ENCODE data around the gene TBCC.
"Not testable (repeated sequence)": the region's sequence is repeated elsewhere in the genome, so short reads cannot be mapped to it uniquely, and the experiment has no call there.

The TBCC gene

GRCh38 chr6:42727627-42728026 is 18.3 kb downstream of the TBCC start:
- no peak for DNase-seq

DNA sequence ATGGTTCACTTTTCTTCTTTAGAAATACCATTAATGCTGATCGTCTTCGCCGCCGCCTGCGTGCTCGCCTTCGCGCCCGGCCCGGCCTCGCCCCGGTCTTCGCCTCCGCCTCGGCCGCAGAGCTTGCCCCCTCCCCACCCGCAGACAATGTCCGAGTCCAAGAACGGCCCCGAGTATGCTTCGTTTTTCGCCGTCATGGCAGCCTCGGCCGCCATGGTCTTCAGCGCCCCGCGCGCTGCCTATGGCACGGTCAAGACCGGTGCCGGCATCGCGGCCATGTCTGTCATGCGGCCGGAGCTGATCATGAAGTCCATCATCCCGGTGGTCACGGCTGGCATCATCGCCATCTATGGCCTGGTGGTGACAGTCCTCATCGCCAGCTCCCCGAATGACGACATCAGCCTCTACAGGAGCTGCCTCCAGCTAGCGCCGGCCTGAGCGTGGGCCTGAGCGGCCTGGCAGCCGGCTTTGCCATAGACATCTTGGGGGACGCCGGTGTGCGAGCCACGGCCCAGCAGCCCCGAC is 18.8 kb downstream of the TBCC start:
- no peak for DNase-seq

GRCh38 chr6:42726485-42727086 is 19.3 kb downstream of the TBCC start:
- peak; percentile 83 to 86 for DNase-seq

DNA sequence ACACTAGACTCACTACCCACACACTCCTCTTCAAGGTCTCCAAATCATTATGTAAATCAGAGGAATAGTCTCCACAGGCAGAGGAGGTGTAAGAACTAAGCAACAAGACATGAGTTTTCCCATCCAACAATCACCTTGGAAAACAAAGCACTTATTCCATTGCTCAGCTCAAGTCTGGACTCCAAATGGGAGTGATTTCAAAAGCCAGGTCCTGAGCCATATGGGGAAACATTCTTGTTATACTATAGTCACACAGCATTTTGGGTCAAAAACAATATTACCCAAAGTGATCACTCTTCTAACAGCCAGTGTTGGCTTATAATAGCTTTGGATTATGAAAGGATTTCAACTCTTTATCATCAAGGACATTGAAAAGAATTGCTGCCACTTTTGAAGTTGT is 19.9 kb downstream of the TBCC start:
- DNase-seq = peak in 1 of 2 donors; percentile 8

DNA sequence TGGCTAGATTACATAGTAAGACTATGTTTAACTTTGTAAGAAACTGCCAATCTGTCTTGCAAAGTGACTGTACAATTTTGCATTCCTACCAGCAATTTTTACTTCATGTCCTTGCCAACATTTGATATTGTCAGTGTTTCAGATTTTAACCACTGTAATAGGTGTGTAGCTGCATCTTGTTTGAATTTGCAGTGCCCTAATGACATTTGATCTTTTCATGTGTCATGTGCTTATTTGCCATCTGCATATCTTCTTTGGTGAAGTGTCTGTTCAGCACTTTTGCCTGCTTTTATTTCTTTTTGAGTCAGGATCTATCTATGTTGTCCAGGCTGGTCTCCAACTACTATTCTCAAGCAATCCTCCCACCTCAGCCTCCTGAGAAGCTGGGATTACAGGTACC is 21.1 kb downstream of the TBCC start:
- no peak for DNase-seq

DNA sequence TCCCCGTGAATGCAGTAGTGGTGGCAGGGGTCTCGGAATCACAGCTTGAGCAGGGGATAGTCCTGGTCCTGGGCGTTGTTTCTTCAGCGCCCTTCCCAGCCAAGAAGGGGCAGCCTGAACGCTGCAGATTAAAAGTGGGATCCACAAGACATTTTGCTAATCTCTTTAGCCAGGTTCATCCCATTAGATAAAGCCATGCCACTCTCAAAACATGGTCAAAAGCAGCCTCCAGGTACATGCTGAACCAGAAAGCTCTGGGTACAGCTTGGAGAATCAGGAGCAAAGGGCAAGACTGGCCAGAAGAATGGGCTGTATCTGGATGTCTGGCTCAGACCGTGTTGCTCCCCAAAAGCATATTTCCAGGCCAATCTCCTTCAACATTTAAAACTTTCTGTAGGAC is 23.4 kb downstream of the TBCC start, which contains the start of gene PRPH2:
Gene PRPH2, minus strand, starts transcription at position 101 of the 400 bp plus-strand sequence. CDS start 263 bp downstream, outside the sequence.
- no peak for DNase-seq

- no peak for DNase-seq
Measured at GRCh38 chr6:42720739-42721138, 25.2 kb downstream of the TBCC start.

- no peak for DNase-seq
Measured at GRCh38 chr6:42715871-42716270, 30.0 kb downstream of the TBCC start.

DNA sequence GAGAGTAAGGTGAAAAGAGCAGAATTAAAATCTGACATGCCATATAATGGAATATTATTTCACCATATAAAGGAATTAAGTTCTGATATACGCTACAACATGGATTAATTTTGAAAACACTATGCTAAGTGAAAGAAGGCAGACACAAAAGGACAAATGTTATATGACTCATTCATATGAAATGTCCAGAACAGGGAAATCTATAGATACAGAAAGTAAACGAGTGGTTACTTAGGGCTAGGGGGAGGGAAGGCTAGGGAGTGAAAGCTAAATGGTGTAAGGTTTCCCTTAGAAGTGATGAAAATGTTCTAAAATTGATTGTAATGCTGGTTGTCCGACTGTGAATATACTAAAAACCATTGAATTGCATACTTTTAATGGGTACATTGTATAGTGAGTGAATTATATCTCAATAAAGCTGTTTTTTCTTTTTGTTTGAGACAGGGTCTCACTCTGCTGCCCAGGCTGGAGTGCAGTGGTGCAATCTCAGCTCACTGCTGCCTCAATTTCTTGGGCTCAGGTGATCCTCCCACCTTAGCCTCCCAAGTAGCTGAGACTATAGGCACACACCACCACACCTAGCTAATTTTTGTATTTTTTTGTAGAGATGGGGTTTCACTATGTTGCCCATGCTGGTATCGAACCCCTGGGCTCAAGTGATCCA is 31.7 kb downstream of the TBCC start:
- no peak for DNase-seq

- DNase-seq = no peak
Measured at GRCh38 chr6:42711930-42712329, 34.0 kb downstream of the TBCC start.

GRCh38 chr6:42710316-42710715 is 35.6 kb downstream of the TBCC start:
- DNase-seq = no peak

- DNase-seq = no peak
Measured at GRCh38 chr6:42709871-42710270, 36.0 kb downstream of the TBCC start.

DNA sequence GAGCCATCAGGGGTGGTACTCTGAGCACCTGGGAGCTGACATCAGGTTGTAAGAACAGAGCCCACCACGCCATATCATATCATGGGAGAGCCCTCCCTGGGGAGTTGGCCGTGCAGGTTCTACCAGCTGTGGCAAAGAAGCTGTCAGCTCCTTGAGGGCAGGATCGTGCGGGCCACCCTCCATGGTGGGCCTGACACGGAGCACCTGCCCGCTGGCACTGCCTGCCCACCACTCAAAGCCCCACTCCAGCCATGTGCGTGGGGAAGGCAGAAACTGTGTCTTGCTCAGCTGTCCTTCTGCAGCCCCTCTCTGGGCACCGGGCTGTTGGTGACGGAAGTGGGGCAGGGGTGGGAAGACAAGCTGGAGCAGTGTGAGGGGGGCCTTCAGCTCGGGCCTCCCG is 37.8 kb downstream of the TBCC start:
- DNase-seq = no peak

GRCh38 chr6:42707595-42707994 is 38.3 kb downstream of the TBCC start:
- no peak for DNase-seq

GRCh38 chr6:42704937-42705374 is 40.9 kb downstream of the TBCC start:
- DNase-seq = no peak

GRCh38 chr6:42704251-42704936 is 41.5 kb downstream of the TBCC start:
- no peak for DNase-seq

DNA sequence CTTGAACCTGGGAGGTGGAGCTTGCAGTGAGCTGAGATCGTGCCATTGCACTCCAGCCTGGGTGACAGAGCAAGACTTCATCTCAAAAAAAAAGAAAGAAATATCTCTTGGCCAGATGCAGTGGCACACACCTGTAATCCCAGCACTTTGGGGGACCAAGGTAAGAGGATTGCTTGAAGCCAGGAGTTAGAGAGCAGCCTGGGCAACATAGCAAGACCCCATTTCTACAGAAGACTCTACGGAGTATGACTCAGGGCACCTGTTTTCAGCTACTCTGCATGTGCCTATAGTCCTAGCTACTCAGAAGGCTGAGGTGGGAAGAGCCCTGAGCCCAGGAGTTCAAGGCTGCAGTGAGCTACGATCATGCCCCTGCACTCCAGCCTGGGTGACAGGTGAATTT is 43.1 kb downstream of the TBCC start:
- DNase-seq = not testable (repeated sequence)

- no peak for DNase-seq
Measured at GRCh38 chr6:42702200-42702599, 43.7 kb downstream of the TBCC start.

- no peak for DNase-seq
Measured at GRCh38 chr6:42698217-42698616, 47.7 kb downstream of the TBCC start.

GRCh38 chr6:42697268-42697655 is 48.6 kb downstream of the TBCC start:
- DNase-seq = no peak

DNA sequence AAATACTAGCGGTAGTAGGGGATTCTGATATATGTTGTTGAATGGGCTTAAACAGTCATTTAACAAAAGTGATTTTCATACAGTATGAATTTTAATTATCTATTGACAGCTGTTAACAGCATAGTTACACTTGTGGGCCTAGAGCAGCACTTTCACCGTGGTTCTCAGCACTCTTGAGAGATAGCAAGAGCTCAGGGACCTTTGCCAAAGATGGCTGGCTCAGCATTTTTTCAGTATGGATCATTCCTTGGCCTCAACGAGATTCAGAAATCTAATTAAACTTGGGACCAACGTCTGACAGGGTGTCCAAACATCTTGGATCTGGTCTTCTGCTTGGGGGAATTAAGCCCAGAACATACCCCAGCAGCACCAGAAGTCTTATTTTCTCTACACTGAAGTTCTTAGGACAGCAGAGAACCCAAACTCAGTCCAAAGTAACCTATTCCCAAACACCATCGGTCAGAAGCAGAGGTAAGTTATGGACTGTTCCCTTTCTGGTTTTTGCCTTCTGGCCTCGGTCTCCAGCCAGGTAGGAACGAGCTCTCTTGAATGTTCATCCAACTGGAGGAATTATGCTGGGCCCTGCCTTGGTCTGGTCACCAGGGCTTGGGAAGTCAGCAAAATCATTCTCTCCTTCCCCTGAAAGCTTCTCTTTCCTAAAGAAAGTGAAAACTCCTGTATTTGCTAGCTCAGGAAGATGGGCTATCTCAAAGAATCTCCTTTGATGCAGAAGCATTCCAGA is 49.2 kb downstream of the TBCC start:
- DNase-seq = no peak

DNA sequence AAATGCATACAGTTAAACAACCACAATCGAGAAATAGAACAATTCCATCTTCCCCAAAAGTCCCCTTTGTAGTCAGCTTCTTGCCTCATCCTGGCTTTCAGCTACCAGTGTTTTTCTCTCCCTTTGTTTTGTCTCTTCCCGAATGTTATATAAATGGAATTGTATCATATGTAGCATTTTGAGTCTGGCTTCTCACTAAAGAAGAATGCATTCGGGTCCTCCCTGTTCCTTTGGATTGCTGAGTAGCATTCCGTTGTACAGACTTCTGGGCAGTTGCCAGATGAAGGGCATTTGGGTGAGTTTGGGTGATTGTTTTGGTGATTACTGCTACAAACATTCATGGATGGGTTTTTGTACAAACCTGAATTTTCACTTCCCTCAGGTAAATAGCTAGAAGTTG is 51.3 kb downstream of the TBCC start:
- no peak for DNase-seq

All from inflammatory macrophage (primary cell).